BLaER1 treated with 17β-estradiol and CSF1 and Interleukin-3, amounts not matched to agents 10 nM and 100 nM (cell line): ENCODE data around the gene ZNF787.

ENCODE experiments used
- H3K27ac ChIP-seq, 11 experiments: shearing (Covaris generic); formaldehyde crosslinking; 2 replicates each; pipeline ENCODE4 v1.8.1; 2022
- H3K27me3 ChIP-seq, 11 experiments: shearing (Covaris generic); formaldehyde crosslinking; 2 replicates each; pipeline ENCODE4 v1.8.1; 2022
- H3K36me3 ChIP-seq, 11 experiments: shearing (Covaris generic); formaldehyde crosslinking; 2 replicates each; pipeline ENCODE4 v1.8.1; 2022
- H3K4me1 ChIP-seq, 10 experiments: shearing (Covaris generic); formaldehyde crosslinking; 2 replicates each; pipeline ENCODE4 v1.8.1; 2022
- H3K4me2 ChIP-seq, 11 experiments: shearing (Covaris generic); formaldehyde crosslinking; 2 replicates each; pipeline ENCODE4 v1.8.1; 2022
- H3K4me3 ChIP-seq, 10 experiments: shearing (Covaris generic); formaldehyde crosslinking; 2 replicates each; pipeline ENCODE4 v1.8.1; 2022
- H3K9ac ChIP-seq, 11 experiments: shearing (Covaris generic); formaldehyde crosslinking; 2 replicates each; pipeline ENCODE4 v1.8.1; 2022
- H3K9me3 ChIP-seq, 11 experiments: shearing (Covaris generic); formaldehyde crosslinking; replicated peaks in 1 of 11; 2 replicates each; pipeline ENCODE4 v1.8.1; 2022
- H4K20me1 ChIP-seq, 11 experiments: shearing (Covaris generic); formaldehyde crosslinking; 2 replicates each; pipeline ENCODE4 v1.8.1; 2022
- Cebpa-rat ChIP-seq, 11 experiments: shearing (Covaris generic); IDR thresholded peaks; 2 replicates each; pipeline ENCODE4 v1.8.1; 2022

The ZNF787 gene

GRCh38 chr19:56088497-56089215 is 32.4 kb downstream of the ZNF787 start:
- H3K36me3 ChIP-seq, result peaks cover 61 to 85% (median 79%) of the 10 kb centered on the region in 11 experiments
- H3K4me2 ChIP-seq, result no peak overlapping the region
- H4K20me1 ChIP-seq, result peaks cover 65 to 100% (median 93%) of the 10 kb centered on the region in 11 experiments
- TF ChIP-seq Cebpa-rat (IDR thresholded peaks at IDR 0.05), result no peak
- H3K4me1 ChIP-seq, result peaks cover 0 to 26% (median 16%) of the 10 kb centered on the region in 10 experiments; a peak in 11 of 20 replicates
- no peak overlapping the region for H3K4me3 ChIP-seq
- no peak overlapping the region for H3K27ac ChIP-seq
- peaks cover 0 to 14% (median 12%) of the 10 kb centered on the region in 11 experiments; a peak in 18 of 22 replicates for H3K9me3 ChIP-seq
- H3K9ac ChIP-seq, result no peak overlapping the region
- no peaks in the 10 kb centered on the region for H3K27me3 ChIP-seq

GRCh38 chr19:56087647-56088496 is 33.2 kb downstream of the ZNF787 start:
- Histone ChIP-seq H3K9ac (no peak overlapping the region), H3K9me3 (peaks cover 0 to 6% (median 4%) of the 10 kb centered on the region in 11 experiments; a peak in 18 of 22 replicates), H3K36me3 (peaks cover 53 to 77% (median 72%) of the 10 kb centered on the region in 11 experiments), H3K27ac (no peak overlapping the region), H3K4me3 (no peak overlapping the region), H4K20me1 (peaks cover 68 to 98% (median 88%) of the 10 kb centered on the region in 11 experiments), H3K4me2 (no peak overlapping the region), H3K4me1 (peaks cover 0 to 25% (median 13%) of the 10 kb centered on the region in 10 experiments; a peak in 13 of 20 replicates), H3K27me3 (no peaks in the 10 kb centered on the region)
- no peak for TF ChIP-seq Cebpa-rat (IDR thresholded peaks at IDR 0.05)

GRCh38 chr19:56086671-56087430 is 34.2 kb downstream of the ZNF787 start:
- no peak overlapping the region for H3K4me3 ChIP-seq

GRCh38 chr19:56085571-56086275 is 35.4 kb downstream of the ZNF787 start:
- Histone ChIP-seq H3K9ac (no peak overlapping the region), H3K4me2 (no peak overlapping the region), H4K20me1 (peaks cover 48 to 90% (median 71%) of the 10 kb centered on the region in 11 experiments), H3K27me3 (no peaks in the 10 kb centered on the region), H3K4me1 (peaks cover 15 to 23% (median 18%) of the 10 kb centered on the region in 10 experiments), H3K9me3 (no peaks in the 10 kb centered on the region), H3K4me3 (no peak overlapping the region), H3K36me3 (peaks cover 42 to 56% (median 50%) of the 10 kb centered on the region in 11 experiments), H3K27ac (no peak overlapping the region)
- TF ChIP-seq Cebpa-rat (IDR thresholded peaks at IDR 0.05), result no peak

More at GRCh38 chr19:56086671-56087430, 34.2 kb downstream of the ZNF787 start:
- no peak for TF ChIP-seq Cebpa-rat (IDR thresholded peaks at IDR 0.05)
- Histone ChIP-seq H3K4me2 (no peak overlapping the region), H3K9me3 (no peaks in the 10 kb centered on the region), H3K4me1 (peaks cover 4 to 19% (median 10%) of the 10 kb centered on the region in 10 experiments), H3K27ac (no peak overlapping the region), H3K36me3 (peaks cover 49 to 67% (median 61%) of the 10 kb centered on the region in 11 experiments), H3K9ac (no peak overlapping the region), H3K27me3 (no peaks in the 10 kb centered on the region), H4K20me1 (peaks cover 60 to 94% (median 81%) of the 10 kb centered on the region in 11 experiments)

- Histone ChIP-seq H3K4me1 (peaks cover 17 to 25% (median 21%) of the 10 kb centered on the region in 10 experiments), H3K27ac (no peak overlapping the region), H3K36me3 (peaks cover 35 to 48% (median 43%) of the 10 kb centered on the region in 11 experiments), H3K27me3 (no peaks in the 10 kb centered on the region), H3K9me3 (no peaks in the 10 kb centered on the region), H3K4me2 (no peak overlapping the region), H3K9ac (no peak overlapping the region), H3K4me3 (no peak overlapping the region), H4K20me1 (peaks cover 41 to 83% (median 64%) of the 10 kb centered on the region in 11 experiments)
- TF ChIP-seq Cebpa-rat (IDR thresholded peaks at IDR 0.05), result no peak
Measured at GRCh38 chr19:56084835-56085536, 36.1 kb downstream of the ZNF787 start.

- Histone ChIP-seq H3K4me3 (no peak overlapping the region), H3K27ac (no peak overlapping the region), H3K4me2 (no peak overlapping the region), H3K4me1 (peaks cover 17 to 25% (median 19%) of the 10 kb centered on the region in 10 experiments), H3K27me3 (no peaks in the 10 kb centered on the region), H3K36me3 (peaks cover 22 to 35% (median 30%) of the 10 kb centered on the region in 11 experiments; a peak in 21 of 22 replicates), H3K9me3 (no peaks in the 10 kb centered on the region), H4K20me1 (peaks cover 29 to 70% (median 51%) of the 10 kb centered on the region in 11 experiments), H3K9ac (no peak overlapping the region)
- TF ChIP-seq Cebpa-rat (IDR thresholded peaks at IDR 0.05), result no peak
Measured at GRCh38 chr19:56083668-56084067, 37.4 kb downstream of the ZNF787 start.

- Histone ChIP-seq H3K4me2 (peak overlapping the region; percentile 81 to 99 (median 95)), H3K4me3 (peak overlapping the region; percentile 36 to 67 (median 52); a peak in 19 of 20 replicates), H3K27ac (peak overlapping the region; percentile 21 to 68 (median 60); a peak in 20 of 22 replicates), H3K27me3 (no peaks in the 10 kb centered on the region), H4K20me1 (peaks cover 20 to 41% (median 27%) of the 10 kb centered on the region in 11 experiments), H3K36me3 (peaks cover 4 to 9% (median 9%) of the 10 kb centered on the region in 11 experiments; a peak in 19 of 22 replicates), H3K4me1 (peaks cover 17 to 25% (median 19%) of the 10 kb centered on the region in 10 experiments), H3K9ac (peak overlapping the region; percentile 23 to 70 (median 67); a peak in 21 of 22 replicates), H3K9me3 (peaks cover 0 to 6% (median 0%) of the 10 kb centered on the region in 11 experiments; a peak in 2 of 22 replicates)
- TF ChIP-seq Cebpa-rat (IDR thresholded peaks at IDR 0.05), result no peak
Measured at GRCh38 chr19:56080669-56081401, 40.3 kb downstream of the ZNF787 start.
